HL-60 (cell line): Measurements from ENCODE around the gene WHAMM.

ENCODE experiments used
- DNase-seq, 2 experiments: peaks; one replicate each; pipeline ENCODE4 v3.0.0-alpha.2; 2010 to 2020; ENCODE audit warnings: low read depth in 1 of 2, low spot score in 1 of 2
- H3K27ac ChIP-seq: fragments of 250-450 bp; sonication (Bioruptor Pico); replicated peaks from 2 replicates; pipeline ENCODE4 v1.5.1; 2020; ENCODE audit warnings: mild to moderate bottlenecking, moderate library complexity
- H3K27me3 ChIP-seq: fragments of 250-450 bp; sonication (Bioruptor Pico); 2 replicates; pipeline ENCODE4 v1.5.1; 2021; ENCODE audit warnings: mild to moderate bottlenecking, moderate library complexity; ENCODE audit not compliant: insufficient read depth, poor library complexity, severe bottlenecking
- H3K4me3 ChIP-seq: replicated peaks from 2 replicates; pipeline ENCODE4 v1.5.1; 2011; ENCODE audit warnings: mild to moderate bottlenecking, control low read depth, low read length; ENCODE audit not compliant: insufficient read depth
- GABPA ChIP-seq: IDR thresholded peaks from 2 replicates; pipeline ENCODE4 v1.6.1; 2012; ENCODE audit warnings: low read depth
- POLR2AphosphoS5 ChIP-seq: IDR thresholded peaks from 2 replicates; pipeline ENCODE4 v1.6.1; 2012; ENCODE audit warnings: low read depth
- SPI1 ChIP-seq: IDR thresholded peaks from 2 replicates; pipeline ENCODE4 v1.6.1; 2012; ENCODE audit warnings: low read depth, mild to moderate bottlenecking, borderline replicate concordance
- TF ChIP-seq, protein P1 (sequence below): IDR thresholded peaks from 2 replicates; pipeline ENCODE4 v1.6.1; 2012; ENCODE audit warnings: low read depth; ENCODE audit not compliant: insufficient replicate concordance
- TF ChIP-seq, protein P2 (sequence below): IDR thresholded peaks from one replicate; pipeline ENCODE4 v1.5.1; 2011; ENCODE audit warnings: low read length, control low read depth, inconsistent platforms; ENCODE audit not compliant: insufficient read depth

The WHAMM gene

DNA sequence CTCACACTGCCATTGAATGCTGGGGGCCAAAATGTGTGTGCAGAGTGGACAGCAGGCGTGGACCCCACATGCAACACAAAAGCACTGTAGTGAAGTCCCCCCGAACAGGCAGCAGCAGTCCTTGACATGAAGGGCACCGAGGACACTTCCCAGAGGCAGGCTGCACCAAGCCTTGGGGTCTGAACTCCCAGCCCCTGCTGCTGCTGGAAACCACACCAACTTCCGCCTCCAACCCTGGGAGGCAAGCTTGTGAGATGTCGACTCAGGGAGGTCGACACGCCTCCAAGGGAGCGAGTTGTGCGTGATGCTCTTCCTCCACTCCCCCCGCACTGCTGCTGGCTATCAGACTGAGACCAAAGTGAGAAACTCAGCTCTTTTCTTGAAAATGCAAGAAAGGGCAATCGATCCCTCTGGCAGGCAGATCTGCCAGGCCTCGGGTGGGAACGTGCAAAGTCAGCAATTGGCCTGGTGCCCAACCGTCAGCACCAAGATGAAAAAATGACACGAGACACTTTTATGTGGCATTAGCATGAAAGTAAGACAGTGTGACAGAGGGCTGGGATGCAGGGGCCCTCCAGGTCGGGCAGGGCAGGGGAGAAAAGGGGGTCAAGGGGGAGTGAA lies 43.6 kb downstream of the WHAMM start:
- Histone ChIP-seq H3K27ac (no peak overlapping the region), H3K27me3 (no peaks in the 10 kb centered on the region), H3K4me3 (no peak overlapping the region)
- no peak for DNase-seq
- TF ChIP-seq, protein P1, sequence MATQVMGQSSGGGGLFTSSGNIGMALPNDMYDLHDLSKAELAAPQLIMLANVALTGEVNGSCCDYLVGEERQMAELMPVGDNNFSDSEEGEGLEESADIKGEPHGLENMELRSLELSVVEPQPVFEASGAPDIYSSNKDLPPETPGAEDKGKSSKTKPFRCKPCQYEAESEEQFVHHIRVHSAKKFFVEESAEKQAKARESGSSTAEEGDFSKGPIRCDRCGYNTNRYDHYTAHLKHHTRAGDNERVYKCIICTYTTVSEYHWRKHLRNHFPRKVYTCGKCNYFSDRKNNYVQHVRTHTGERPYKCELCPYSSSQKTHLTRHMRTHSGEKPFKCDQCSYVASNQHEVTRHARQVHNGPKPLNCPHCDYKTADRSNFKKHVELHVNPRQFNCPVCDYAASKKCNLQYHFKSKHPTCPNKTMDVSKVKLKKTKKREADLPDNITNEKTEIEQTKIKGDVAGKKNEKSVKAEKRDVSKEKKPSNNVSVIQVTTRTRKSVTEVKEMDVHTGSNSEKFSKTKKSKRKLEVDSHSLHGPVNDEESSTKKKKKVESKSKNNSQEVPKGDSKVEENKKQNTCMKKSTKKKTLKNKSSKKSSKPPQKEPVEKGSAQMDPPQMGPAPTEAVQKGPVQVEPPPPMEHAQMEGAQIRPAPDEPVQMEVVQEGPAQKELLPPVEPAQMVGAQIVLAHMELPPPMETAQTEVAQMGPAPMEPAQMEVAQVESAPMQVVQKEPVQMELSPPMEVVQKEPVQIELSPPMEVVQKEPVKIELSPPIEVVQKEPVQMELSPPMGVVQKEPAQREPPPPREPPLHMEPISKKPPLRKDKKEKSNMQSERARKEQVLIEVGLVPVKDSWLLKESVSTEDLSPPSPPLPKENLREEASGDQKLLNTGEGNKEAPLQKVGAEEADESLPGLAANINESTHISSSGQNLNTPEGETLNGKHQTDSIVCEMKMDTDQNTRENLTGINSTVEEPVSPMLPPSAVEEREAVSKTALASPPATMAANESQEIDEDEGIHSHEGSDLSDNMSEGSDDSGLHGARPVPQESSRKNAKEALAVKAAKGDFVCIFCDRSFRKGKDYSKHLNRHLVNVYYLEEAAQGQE, result no peak
- TF ChIP-seq SPI1 (no peak), POLR2AphosphoS5 (no peak), GABPA (no peak)
- TF ChIP-seq, protein P2, sequence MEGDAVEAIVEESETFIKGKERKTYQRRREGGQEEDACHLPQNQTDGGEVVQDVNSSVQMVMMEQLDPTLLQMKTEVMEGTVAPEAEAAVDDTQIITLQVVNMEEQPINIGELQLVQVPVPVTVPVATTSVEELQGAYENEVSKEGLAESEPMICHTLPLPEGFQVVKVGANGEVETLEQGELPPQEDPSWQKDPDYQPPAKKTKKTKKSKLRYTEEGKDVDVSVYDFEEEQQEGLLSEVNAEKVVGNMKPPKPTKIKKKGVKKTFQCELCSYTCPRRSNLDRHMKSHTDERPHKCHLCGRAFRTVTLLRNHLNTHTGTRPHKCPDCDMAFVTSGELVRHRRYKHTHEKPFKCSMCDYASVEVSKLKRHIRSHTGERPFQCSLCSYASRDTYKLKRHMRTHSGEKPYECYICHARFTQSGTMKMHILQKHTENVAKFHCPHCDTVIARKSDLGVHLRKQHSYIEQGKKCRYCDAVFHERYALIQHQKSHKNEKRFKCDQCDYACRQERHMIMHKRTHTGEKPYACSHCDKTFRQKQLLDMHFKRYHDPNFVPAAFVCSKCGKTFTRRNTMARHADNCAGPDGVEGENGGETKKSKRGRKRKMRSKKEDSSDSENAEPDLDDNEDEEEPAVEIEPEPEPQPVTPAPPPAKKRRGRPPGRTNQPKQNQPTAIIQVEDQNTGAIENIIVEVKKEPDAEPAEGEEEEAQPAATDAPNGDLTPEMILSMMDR, result no peak

DNA sequence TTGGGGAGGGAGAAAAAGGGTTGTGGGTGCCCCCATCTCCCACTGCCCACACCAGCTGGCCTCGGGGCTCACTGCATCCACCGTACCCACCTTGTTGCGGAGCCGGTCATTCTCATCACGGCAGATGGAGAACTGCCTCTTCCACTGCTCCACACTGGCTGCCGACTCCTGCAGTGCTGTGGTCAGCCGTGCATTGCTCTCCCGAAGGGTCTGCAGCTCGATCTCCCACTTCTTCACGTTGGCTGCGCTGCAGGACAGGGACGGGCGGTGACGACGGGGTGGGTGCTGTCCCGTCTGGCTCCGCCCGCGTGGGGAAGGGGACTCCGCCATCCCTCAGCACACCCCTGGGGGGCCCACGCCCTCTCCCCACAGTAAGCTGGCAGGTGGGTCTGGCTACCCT lies 45.1 kb downstream of the WHAMM start:
- TF ChIP-seq GABPA (no peak), POLR2AphosphoS5 (no peak)
- no peak overlapping the region for H3K27ac ChIP-seq
- no peak for DNase-seq

DNA sequence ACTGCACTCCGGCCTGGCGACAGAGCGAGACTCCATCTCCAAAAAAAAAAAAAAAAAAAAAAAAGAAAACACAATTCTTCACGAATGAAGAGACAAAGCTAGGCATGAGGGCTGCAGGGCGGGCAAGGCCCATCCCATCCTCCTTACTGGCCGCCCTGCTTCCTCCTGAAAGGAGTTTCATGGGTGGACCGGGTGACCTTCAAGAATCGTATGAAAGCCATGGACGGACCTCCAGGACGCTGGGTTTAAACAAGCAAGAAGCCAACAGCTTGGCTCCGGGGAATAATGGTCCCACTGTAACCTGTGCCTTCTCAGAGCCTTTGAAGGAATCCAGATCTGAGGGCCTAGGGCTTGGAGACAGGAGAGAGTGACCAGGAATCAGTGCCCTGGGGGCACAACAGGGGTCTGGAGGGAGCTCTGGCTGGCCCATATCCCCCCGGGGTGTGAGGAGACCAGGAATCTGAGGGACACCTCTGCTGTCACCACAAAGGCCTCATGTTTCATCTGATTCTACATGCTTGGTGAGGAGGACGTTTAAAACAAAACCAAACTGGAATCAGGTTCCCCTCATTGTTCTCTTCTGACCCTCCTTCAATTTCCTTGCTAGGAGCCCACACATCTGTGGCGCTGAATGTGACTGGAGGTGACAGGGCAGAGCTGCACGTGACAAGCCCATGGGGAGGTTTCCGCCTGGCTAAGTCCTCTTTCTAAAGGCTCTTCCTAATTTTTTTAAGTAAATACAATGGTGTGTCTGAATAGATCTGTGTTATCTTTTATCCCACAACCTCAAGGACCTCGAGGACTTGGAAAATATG lies 46.1 kb downstream of the WHAMM start:
- Histone ChIP-seq H3K4me3 (no peak overlapping the region), H3K27me3 (no peaks in the 10 kb centered on the region), H3K27ac (no peak overlapping the region)
- TF ChIP-seq, protein P1, result no peak
- TF ChIP-seq, protein P2, result no peak
- TF ChIP-seq SPI1 (no peak), GABPA (no peak), POLR2AphosphoS5 (no peak)
- no peak for DNase-seq

More for the DNA sequence above, 45.1 kb downstream of the WHAMM start:
- H3K27me3 ChIP-seq, result no peaks in the 10 kb centered on the region
- H3K4me3 ChIP-seq, result no peak overlapping the region

DNA sequence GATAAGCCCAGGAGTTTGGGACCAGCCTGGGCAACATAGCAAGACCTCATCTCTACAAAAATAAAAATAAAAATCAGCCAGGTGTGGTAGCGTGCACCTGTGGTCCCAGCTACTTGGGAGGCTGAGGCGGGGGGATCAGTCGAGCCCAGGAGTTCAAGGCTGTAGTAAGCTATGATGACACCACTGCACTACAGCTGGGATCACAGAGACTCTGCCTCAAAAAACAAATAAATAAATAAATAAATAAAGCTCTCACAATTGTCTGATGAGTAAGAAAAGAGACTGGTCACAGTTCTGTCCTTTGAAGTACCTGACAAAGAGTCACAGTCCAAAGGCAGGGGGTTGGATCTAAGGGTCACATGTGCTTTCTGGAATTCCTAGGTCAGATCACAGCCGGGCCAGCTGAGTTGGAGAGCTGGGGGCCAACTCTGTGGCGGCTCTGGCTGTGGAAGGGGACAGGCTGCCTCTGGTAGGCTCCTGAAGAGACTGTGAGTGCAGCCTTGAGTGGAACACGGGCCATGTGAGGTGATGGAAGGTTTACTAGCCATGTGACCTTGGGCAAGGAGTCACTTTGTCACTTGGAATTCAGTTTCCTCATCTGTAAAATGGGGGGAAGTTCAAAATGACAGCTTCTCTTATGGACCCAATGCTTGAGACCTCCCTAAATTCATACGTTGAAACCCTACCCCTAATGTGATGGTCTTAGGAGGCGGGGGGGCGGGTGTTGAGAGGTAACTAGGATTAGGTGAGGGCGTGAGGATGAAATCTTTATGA lies 47.2 kb downstream of the WHAMM start:
- Histone ChIP-seq H3K27ac (no peak overlapping the region), H3K4me3 (no peak overlapping the region), H3K27me3 (no peaks in the 10 kb centered on the region)
- no peak for DNase-seq
- TF ChIP-seq SPI1 (no peak), POLR2AphosphoS5 (no peak), GABPA (no peak)
- TF ChIP-seq, protein P2, result no peak
- TF ChIP-seq, protein P1, result no peak
